ENCODE measurements around the gene LINS1. TPM values are rescaled to one million over a fixed set of nuclear protein-coding genes. Genes with fewer than 3 reads are reported as not detected.
"Not testable (repeated sequence)": the region's sequence is repeated elsewhere in the genome, so short reads cannot be mapped to it uniquely, and the experiment has no call there.

Gene LINS1
- total RNA-seq, 1 donor from 2014 or later = 20.0 TPM

- DNase-seq (ENCODE audit: low spot score) (no peak), ATAC-seq (no peak)
- intact Hi-C loops (cut with DNase I) = no loop called here
Observed at GRCh38 chr15:100612539-100612938, 10.6 kb upstream of the LINS1 start.

- no peak for DNase-seq (ENCODE audit: low spot score)
- intact Hi-C loops (cut with DNase I) = no loop called here
- ATAC-seq = no peak
Observed at GRCh38 chr15:100602823-100603393, 924 bp upstream of the LINS1 start.

DNA sequence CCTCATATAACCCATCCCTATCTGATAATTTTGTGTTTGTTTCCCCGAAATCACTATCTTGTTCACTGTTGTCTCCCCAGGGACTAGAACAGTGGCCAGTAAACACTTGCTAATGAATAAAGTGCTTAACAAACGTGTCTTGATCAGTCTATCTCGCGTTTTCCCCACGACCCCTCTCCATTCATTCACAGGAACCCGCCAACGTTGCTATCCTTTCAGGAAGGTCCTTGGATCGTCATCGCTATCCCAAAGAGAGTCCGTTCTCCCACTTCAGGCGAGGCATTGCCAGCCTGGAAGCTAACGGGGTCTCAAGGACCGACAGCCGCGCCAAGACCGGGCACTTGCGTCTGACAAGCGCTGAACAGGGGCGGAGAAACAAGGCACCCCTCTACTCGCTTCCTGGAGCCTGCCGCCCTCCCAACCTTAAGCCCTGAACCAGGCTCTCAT is 344 bp downstream of the LINS1 start:
- intact Hi-C loops (cut with DNase I) = no loop called here
- no peak for ATAC-seq
- DNase-seq (ENCODE audit: low spot score) = no peak

- DNase-seq (ENCODE audit: low spot score) = no peak
- intact Hi-C loops (cut with DNase I) = no loop called here
- no peak for ATAC-seq
Observed at GRCh38 chr15:100601163-100601562, 821 bp downstream of the LINS1 start.

DNA sequence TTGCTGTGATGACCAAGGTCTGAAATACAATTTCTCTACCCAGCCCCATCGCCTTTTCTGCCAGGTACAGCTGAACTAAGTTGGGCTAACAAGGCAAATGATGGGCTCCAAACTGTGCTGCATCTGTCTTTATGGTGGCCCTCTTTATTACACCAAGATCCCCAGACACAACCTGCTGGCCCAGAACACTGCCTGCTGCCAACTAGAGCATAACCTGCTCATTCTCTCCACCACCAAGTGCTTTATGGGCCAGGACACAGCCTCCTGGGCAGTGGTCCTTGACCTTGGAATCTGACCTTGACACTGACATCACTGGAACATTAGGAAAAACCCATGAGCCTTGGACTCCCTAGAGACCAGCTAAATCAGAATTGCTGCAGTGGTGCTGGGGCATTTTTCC is 3.3 kb downstream of the LINS1 start:
- intact Hi-C loops (cut with DNase I) = no loop called here

DNA sequence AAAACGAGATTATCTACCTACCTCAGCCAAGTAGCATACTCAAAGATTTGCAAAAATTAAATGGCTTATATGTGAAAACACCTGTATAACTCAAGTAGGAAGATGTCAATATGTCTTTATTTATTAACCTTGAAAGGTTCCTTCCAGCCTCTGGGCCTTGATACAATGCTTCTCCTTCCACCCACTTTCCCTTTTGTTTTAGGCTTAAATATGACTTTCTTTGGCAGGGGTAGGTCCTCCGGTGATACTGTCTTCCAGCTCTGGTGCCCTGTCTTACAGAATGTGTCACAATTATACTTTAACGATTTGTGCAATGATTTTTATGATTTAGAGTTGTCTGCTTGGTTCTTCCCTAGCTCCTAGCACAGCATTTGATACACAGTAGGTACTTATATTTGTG is 4.1 kb downstream of the LINS1 start:
- no peak for ATAC-seq
- DNase-seq (ENCODE audit: low spot score) = no peak

More for the DNA sequence above, 3.3 kb downstream of the LINS1 start:
- no peak for ATAC-seq
- no peak for DNase-seq (ENCODE audit: low spot score)

DNA sequence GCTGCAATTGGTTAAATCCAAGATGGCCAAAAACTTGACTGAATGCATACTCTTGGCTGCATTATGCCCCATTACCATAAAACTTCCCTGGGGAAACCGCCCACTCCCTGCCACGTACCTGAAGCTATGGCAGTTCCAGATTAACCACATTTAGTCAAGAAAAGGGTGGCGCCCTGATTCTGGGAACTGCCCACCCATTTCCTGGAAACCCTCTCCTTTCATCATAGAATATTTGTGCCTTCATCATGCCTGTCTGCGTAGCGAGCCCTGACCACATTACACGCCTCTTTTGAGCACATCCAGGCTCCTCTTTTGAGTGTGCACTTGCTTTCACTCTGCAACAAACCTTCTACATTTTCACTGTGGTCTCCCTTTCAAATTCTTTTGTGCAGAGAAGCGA is 5.2 kb downstream of the LINS1 start:
- intact Hi-C loops (cut with DNase I) = no loop called here
- no peak for ATAC-seq

More for the DNA sequence above, 4.1 kb downstream of the LINS1 start:
- intact Hi-C loops (cut with DNase I) = no loop called here

GRCh38 chr15:100595964-100596363 is 6.0 kb downstream of the LINS1 start:
- DNase-seq (ENCODE audit: low spot score) = no peak
- ATAC-seq = no peak
- intact Hi-C loops (cut with DNase I) = no loop called here

More for the DNA sequence above, 5.2 kb downstream of the LINS1 start:
- DNase-seq (ENCODE audit: low spot score) = no peak

DNA sequence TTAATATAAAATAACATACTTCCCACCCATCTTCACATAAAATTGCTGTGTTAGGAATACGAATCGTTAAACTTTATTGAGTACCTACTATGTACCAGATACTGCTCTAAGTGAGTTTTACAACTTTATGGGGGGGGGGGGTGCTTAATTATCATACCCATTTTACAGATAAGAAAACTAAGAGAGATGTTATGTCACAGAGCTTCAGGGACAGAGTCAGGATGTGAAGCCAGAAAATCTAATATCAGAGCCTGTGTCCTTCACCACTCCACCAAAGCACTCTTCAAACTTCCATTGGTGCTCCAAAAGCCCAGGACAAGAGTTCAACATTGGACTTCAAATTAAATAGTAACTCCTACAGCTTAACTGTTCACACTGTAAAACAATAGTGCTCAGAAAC is 8.6 kb downstream of the LINS1 start:
- intact Hi-C loops (cut with DNase I) = no loop called here
- no peak for DNase-seq (ENCODE audit: low spot score)
- ATAC-seq = no peak

- no peak for ATAC-seq
- no peak for DNase-seq (ENCODE audit: low spot score)
- intact Hi-C loops (cut with DNase I) = no loop called here
Observed at GRCh38 chr15:100592898-100593297, 9.1 kb downstream of the LINS1 start.

- ATAC-seq = no peak
- intact Hi-C loops (cut with DNase I) = no loop called here
Observed at GRCh38 chr15:100591835-100592234, 10.1 kb downstream of the LINS1 start.

DNA sequence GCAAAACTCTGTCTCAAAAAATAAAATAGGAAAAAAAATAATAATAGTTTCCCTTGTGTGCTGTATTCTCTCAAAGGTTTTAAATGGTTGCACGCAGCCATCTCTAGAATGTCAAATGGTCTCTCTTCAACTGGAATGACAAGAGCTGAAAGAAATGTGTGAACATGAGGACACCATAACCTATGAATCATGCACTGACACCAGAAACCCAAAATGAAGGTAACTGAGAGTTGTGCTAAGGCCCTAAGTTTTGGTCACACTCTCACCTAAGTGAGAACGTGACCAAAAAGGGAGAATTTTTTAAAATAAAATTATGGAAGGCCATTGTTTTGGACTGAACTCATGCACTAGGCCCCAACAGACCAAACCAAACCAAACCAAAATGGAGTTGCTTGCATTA is 10.8 kb downstream of the LINS1 start:
- intact Hi-C loops (cut with DNase I); ATAC-seq; DNase-seq (ENCODE audit: low spot score): not testable (repeated sequence)

More at GRCh38 chr15:100591835-100592234, 10.1 kb downstream of the LINS1 start:
- no peak for DNase-seq (ENCODE audit: low spot score)

DNA sequence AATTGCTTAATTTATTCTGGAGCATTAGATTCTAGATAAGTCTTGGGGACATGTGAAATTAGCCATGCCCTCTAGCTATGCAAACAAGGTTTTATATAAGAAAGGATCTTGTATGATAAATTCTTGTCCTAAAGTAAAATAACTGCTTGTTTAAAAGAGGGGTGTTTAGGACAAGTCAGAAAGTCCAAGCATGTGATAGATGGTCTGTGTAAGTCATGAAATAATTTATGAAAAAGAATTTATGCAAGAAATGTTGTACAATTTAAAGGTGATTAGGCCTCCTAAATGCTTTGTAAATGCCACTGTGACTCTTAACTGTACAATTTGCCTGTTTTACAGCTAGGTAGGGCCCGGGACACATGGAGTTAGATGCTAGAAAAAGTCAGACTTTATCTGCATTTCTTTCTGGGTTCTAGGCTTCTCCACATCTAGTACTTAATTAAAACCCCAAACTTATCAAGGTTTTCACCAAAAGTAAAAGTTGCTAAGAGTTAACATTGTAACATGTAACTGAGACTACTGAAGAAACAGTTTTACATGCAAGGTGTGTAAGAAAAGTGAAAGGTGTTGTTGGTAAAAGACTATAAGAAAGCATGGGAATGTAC is 13.2 kb downstream of the LINS1 start:
- no peak for DNase-seq (ENCODE audit: low spot score)
- intact Hi-C loops (cut with DNase I) = no loop called here
- ATAC-seq = no peak

DNA sequence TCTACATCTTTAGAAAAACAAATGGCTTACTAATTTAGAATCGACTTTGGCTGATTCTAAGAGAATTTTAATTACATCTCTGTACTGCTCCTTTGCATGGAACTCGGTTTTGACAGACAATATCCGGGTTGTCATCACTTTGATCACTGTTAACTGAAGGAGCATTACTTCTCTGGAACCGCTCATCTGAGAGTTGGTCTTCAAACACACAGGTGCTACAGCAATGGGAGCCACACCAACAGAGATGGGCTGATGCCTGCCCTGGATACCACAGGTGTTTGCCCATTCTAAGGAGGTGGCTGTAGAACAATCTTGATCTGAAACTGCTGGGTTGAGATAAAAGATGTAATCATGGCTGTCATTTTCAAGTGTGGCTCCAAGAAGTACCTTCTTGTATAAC is 21.6 kb downstream of the LINS1 start:
- intact Hi-C loops (cut with DNase I) = no loop called here

GRCh38 chr15:100573526-100573925 is 28.5 kb downstream of the LINS1 start:
- no peak for DNase-seq (ENCODE audit: low spot score)
- intact Hi-C loops (cut with DNase I) = no loop called here
- no peak for ATAC-seq

More for the DNA sequence above, 21.6 kb downstream of the LINS1 start:
- ATAC-seq = no peak
- no peak for DNase-seq (ENCODE audit: low spot score)

- intact Hi-C loops (cut with DNase I) = no loop called here
- DNase-seq (ENCODE audit: low spot score) (no peak), ATAC-seq (no peak)
Observed at GRCh38 chr15:100572362-100572983, 29.5 kb downstream of the LINS1 start.

GRCh38 chr15:100571592-100572167 is 30.3 kb downstream of the LINS1 start:
- ATAC-seq (no peak), DNase-seq (ENCODE audit: low spot score) (no peak)
- intact Hi-C loops (cut with DNase I) = no loop called here

DNA sequence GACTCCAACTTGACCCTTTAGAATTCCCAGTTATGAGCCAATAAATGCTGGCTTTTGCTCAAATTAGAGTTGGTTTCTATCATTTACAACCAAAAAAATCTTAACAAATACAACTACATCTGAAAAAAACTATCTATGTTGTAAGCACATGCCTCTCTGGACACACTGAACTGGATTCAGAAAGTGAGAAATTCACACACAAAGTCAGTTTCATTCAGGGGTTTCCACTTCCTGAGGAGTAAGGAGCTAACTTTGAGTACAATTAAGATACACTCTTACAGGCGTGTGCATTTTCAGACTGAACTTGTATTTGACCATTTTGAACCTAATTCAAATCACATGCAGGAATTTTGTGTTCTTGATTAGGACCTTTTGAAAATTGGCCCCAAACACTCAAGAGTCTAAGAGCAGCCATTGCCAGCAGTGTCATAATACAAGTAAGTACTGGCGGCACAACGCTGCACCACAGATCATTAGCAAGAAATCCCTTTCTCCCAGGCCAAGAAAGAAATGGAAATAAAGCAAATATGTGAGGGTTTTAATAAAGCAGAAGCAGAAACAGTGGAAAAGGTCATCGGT is 31.2 kb downstream of the LINS1 start:
- ATAC-seq = peak; percentile 61
- intact Hi-C loops (cut with DNase I) = no loop called here
- DNase-seq (ENCODE audit: low spot score) = no peak

GRCh38 chr15:100570275-100570674 is 31.7 kb downstream of the LINS1 start:
- DNase-seq (ENCODE audit: low spot score) (no peak), ATAC-seq (no peak)
- intact Hi-C loops (cut with DNase I) = no loop called here

DNA sequence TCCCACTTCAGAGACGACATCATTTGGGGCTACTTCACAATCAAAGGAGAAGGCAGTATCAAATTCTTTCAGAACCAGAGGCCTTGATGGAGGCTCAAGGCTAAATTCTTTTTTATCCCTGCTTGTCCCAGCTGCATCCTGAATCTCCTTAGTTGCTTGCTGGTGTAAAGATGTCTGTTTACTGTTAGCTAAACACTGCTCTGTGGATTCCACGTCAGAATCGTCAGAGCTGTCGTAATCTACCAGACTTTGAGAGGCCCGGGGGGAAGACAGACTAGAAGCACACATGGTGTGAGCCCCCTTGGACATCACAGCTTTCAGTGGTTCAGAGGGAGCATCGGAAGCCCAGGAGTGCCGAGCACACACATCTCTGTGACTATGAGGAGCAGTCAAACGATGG is 32.6 kb downstream of the LINS1 start:
- ATAC-seq = no peak
- intact Hi-C loops (cut with DNase I) = no loop called here
- no peak for DNase-seq (ENCODE audit: low spot score)

Measured in sciatic nerve (tissue), 2 donors.